ENCODE measurements around the gene RPTOR.

The RPTOR gene

DNA sequence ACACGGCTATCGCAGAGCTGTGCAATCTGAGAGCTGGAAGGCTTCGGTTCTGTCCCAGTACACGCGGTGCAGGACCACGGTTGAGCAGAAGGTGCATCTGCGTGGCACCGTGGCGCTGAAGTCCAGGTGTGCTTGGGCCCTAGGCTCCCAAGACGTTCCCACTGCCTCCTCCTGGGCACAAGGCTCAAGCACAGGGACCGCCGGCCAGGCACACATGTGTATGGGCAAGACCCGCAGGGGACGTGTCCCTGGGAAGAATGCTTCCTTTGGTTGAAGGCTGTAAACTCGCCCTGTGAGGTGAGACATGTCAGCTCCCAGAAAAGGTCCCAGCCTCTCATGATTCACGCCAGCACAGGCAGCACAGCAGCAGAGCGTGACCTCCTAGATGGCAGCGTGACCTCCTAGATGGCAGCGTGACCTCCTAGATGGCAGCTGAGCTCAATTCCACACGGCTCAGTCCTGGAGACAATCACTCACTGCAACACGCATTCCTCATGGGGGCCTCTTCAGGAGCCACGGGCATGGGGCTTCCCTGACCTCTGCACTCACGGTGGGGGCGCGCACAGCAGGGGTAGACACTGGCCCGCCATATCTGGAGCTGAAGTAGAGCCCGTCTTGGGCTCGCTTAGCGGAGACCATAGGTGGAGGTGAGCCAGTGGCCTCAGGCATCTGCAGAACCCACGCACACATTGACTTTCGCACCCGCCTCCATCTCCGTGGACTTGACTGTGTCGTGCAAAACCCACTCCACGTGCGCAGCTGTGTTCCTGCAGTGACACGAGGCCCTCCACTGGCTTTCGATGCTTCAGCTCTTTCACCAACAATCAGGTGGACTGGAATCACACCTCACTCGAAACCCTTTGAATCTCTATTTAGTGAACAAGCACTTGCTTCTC lies 362.0 kb downstream of the RPTOR start:
- H3K27me3 ChIP-seq (ENCODE audit: control insufficient read depth in 5 of 5, insufficient read depth in 4 of 5, low read length in 5 of 5): no peaks in the 10 kb centered on the region
- H3K9ac ChIP-seq (ENCODE audit: low read length in 5 of 5): no peak overlapping the region
- peaks cover 0 to 78% (median 45%) of the 10 kb centered on the region in 5 donors for H3K36me3 ChIP-seq (ENCODE audit: control insufficient read depth in 5 of 5, insufficient read depth in 5 of 5, low read length in 5 of 5)
- no peak overlapping the region for H3K4me3 ChIP-seq (ENCODE audit: low read depth in 1 of 5, low read length in 5 of 5)
- no peaks in the 10 kb centered on the region for H3K9me3 ChIP-seq (ENCODE audit: control insufficient read depth in 5 of 5, low read length in 5 of 5)
- H3K27ac ChIP-seq (ENCODE audit: low read depth, low read length): no peak overlapping the region
- peaks cover 0 to 6% (median 0%) of the 10 kb centered on the region in 5 donors for H3K4me1 ChIP-seq (ENCODE audit: control insufficient read depth in 5 of 5, insufficient read depth in 5 of 5, low read length in 5 of 5)

- Histone ChIP-seq H3K4me3 (ENCODE audit: low read depth in 1 of 5, low read length in 5 of 5) (no peak overlapping the region), H3K36me3 (ENCODE audit: control insufficient read depth in 5 of 5, insufficient read depth in 5 of 5, low read length in 5 of 5) (peaks cover 0 to 79% (median 46%) of the 10 kb centered on the region in 5 donors), H3K4me1 (ENCODE audit: control insufficient read depth in 5 of 5, insufficient read depth in 5 of 5, low read length in 5 of 5) (peaks cover 0 to 6% (median 0%) of the 10 kb centered on the region in 5 donors), H3K9ac (ENCODE audit: low read length in 5 of 5) (no peak overlapping the region), H3K9me3 (ENCODE audit: control insufficient read depth in 5 of 5, low read length in 5 of 5) (no peaks in the 10 kb centered on the region), H3K27me3 (ENCODE audit: control insufficient read depth in 5 of 5, insufficient read depth in 4 of 5, low read length in 5 of 5) (no peaks in the 10 kb centered on the region), H3K27ac (ENCODE audit: low read depth, low read length) (no peak overlapping the region)
Observed at GRCh38 chr17:80907281-80907680, 362.6 kb downstream of the RPTOR start.

- Histone ChIP-seq H3K4me1 (ENCODE audit: control insufficient read depth in 5 of 5, insufficient read depth in 5 of 5, low read length in 5 of 5) (no peaks in the 10 kb centered on the region), H3K4me3 (ENCODE audit: low read depth in 1 of 5, low read length in 5 of 5) (no peak overlapping the region), H3K9ac (ENCODE audit: low read length in 5 of 5) (no peak overlapping the region), H3K27me3 (ENCODE audit: control insufficient read depth in 5 of 5, insufficient read depth in 4 of 5, low read length in 5 of 5) (no peaks in the 10 kb centered on the region), H3K27ac (ENCODE audit: low read depth, low read length) (no peak overlapping the region), H3K36me3 (ENCODE audit: control insufficient read depth in 5 of 5, insufficient read depth in 5 of 5, low read length in 5 of 5) (peaks cover 0 to 82% (median 48%) of the 10 kb centered on the region in 5 donors), H3K9me3 (ENCODE audit: control insufficient read depth in 5 of 5, low read length in 5 of 5) (no peaks in the 10 kb centered on the region)
Observed at GRCh38 chr17:80908211-80908610, 363.6 kb downstream of the RPTOR start.

DNA sequence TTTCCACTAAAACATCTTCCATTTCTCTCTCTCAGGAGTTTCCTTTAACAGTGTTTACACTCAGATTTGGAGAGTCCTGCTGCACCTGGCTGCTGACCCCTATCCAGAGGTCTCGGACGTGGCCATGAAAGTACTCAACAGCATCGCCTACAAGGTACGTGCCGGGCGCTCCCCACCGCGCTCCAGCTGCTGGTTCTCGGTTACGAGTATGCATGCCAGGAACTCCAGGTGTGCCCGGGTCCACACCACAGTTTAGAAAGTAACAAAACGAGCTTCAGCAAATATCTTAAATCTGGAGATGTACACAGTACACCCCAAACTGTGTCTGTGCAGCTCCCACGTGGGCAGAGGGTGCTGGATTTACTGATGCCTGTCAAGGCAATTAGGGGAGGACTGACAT lies 364.1 kb downstream of the RPTOR start:
- Histone ChIP-seq H3K27me3 (ENCODE audit: control insufficient read depth in 5 of 5, insufficient read depth in 4 of 5, low read length in 5 of 5) (no peaks in the 10 kb centered on the region), H3K9ac (ENCODE audit: low read length in 5 of 5) (no peak overlapping the region), H3K4me1 (ENCODE audit: control insufficient read depth in 5 of 5, insufficient read depth in 5 of 5, low read length in 5 of 5) (no peaks in the 10 kb centered on the region), H3K9me3 (ENCODE audit: control insufficient read depth in 5 of 5, low read length in 5 of 5) (no peaks in the 10 kb centered on the region), H3K36me3 (ENCODE audit: control insufficient read depth in 5 of 5, insufficient read depth in 5 of 5, low read length in 5 of 5) (peaks cover 0 to 80% (median 48%) of the 10 kb centered on the region in 5 donors), H3K27ac (ENCODE audit: low read depth, low read length) (no peak overlapping the region), H3K4me3 (ENCODE audit: low read depth in 1 of 5, low read length in 5 of 5) (no peak overlapping the region)

DNA sequence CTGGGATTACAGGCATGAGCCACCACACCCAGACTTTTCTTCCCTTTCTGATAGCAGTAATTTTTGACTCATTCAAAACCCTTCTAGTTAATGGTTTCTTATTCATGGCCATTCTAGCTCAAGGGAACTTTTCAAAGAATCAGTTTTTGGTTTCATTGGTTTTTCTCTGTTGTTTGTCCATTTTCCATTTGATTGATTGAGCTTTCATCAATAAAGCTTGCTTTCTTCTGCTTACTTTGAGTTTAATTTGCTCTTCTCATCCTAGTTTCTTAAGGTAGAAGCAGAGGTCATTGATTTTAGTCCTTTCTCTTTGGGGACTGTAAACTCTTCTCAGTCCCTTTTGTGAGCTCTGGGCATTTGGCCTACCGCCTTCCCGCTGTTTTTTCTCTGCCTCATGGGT lies 365.0 kb downstream of the RPTOR start:
- no peaks in the 10 kb centered on the region for H3K27me3 ChIP-seq (ENCODE audit: control insufficient read depth in 5 of 5, insufficient read depth in 4 of 5, low read length in 5 of 5)
- no peak overlapping the region for H3K4me3 ChIP-seq (ENCODE audit: low read depth in 1 of 5, low read length in 5 of 5)
- H3K9me3 ChIP-seq (ENCODE audit: control insufficient read depth in 5 of 5, low read length in 5 of 5): no peaks in the 10 kb centered on the region
- H3K27ac ChIP-seq (ENCODE audit: low read depth, low read length): no peak overlapping the region
- H3K4me1 ChIP-seq (ENCODE audit: control insufficient read depth in 5 of 5, insufficient read depth in 5 of 5, low read length in 5 of 5): no peaks in the 10 kb centered on the region
- H3K9ac ChIP-seq (ENCODE audit: low read length in 5 of 5): no peak overlapping the region
- H3K36me3 ChIP-seq (ENCODE audit: control insufficient read depth in 5 of 5, insufficient read depth in 5 of 5, low read length in 5 of 5): peaks cover 0 to 83% (median 44%) of the 10 kb centered on the region in 5 donors

DNA sequence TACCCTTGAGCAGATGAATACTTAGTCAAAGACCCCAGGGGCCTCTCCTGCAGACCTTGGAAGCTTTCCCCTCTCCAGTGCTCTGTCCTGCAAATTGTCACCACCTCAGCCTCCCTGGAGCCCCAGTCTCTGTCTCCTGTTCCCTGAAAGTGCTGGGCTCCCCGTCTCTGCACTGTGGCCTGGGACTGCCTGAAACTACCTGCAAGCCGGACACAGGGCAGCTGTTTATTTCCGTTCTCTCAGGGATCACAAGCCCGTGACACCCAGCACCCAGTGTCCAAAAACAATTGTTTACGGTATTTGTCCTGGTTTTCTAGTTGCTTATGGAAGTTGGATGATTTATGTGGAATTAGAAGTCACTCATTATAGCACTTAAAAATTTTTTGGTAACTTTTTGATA lies 365.4 kb downstream of the RPTOR start:
- Histone ChIP-seq H3K9me3 (ENCODE audit: control insufficient read depth in 5 of 5, low read length in 5 of 5) (no peaks in the 10 kb centered on the region), H3K4me3 (ENCODE audit: low read depth in 1 of 5, low read length in 5 of 5) (no peak overlapping the region), H3K4me1 (ENCODE audit: control insufficient read depth in 5 of 5, insufficient read depth in 5 of 5, low read length in 5 of 5) (peaks cover 0 to 1% (median 0%) of the 10 kb centered on the region in 5 donors), H3K36me3 (ENCODE audit: control insufficient read depth in 5 of 5, insufficient read depth in 5 of 5, low read length in 5 of 5) (peaks cover 0 to 83% (median 42%) of the 10 kb centered on the region in 5 donors), H3K27me3 (ENCODE audit: control insufficient read depth in 5 of 5, insufficient read depth in 4 of 5, low read length in 5 of 5) (no peaks in the 10 kb centered on the region), H3K9ac (ENCODE audit: low read length in 5 of 5) (no peak overlapping the region), H3K27ac (ENCODE audit: low read depth, low read length) (no peak overlapping the region)

DNA sequence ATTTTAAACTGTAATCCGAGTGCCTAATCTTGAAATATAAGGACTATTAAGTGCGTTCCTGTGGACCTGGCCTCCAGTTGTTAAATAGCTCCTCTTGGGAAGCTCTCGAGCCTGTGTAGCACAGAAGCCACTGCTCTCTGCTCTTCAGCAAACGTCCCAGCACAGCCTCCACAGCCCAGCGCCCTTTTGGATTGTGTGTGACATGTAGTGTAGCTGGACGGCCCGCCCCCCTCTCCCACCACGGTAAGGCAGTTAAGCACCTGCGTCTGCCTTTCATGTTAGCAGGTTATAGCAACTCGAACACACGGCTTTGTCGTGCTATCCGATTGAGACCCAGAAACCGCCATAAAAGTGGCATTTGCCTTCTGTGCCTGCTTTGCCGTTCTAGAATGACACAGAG lies 367.8 kb downstream of the RPTOR start:
- Histone ChIP-seq H3K36me3 (ENCODE audit: control insufficient read depth in 5 of 5, insufficient read depth in 5 of 5, low read length in 5 of 5) (peaks cover 0 to 71% (median 38%) of the 10 kb centered on the region in 5 donors), H3K9ac (ENCODE audit: low read length in 5 of 5) (no peak overlapping the region), H3K27me3 (ENCODE audit: control insufficient read depth in 5 of 5, insufficient read depth in 4 of 5, low read length in 5 of 5) (no peaks in the 10 kb centered on the region), H3K4me3 (ENCODE audit: low read depth in 1 of 5, low read length in 5 of 5) (no peak overlapping the region), H3K9me3 (ENCODE audit: control insufficient read depth in 5 of 5, low read length in 5 of 5) (no peaks in the 10 kb centered on the region), H3K27ac (ENCODE audit: low read depth, low read length) (no peak overlapping the region), H3K4me1 (ENCODE audit: control insufficient read depth in 5 of 5, insufficient read depth in 5 of 5, low read length in 5 of 5) (peaks cover 0 to 4% (median 0%) of the 10 kb centered on the region in 5 donors)

- no peak overlapping the region for H3K9ac ChIP-seq (ENCODE audit: low read length in 5 of 5)
- H3K4me3 ChIP-seq (ENCODE audit: low read depth in 1 of 5, low read length in 5 of 5): no peak overlapping the region
- H3K36me3 ChIP-seq (ENCODE audit: control insufficient read depth in 5 of 5, insufficient read depth in 5 of 5, low read length in 5 of 5): peaks cover 0 to 71% (median 38%) of the 10 kb centered on the region in 5 donors
- no peak overlapping the region for H3K27ac ChIP-seq (ENCODE audit: low read depth, low read length)
- no peaks in the 10 kb centered on the region for H3K27me3 ChIP-seq (ENCODE audit: control insufficient read depth in 5 of 5, insufficient read depth in 4 of 5, low read length in 5 of 5)
- no peaks in the 10 kb centered on the region for H3K9me3 ChIP-seq (ENCODE audit: control insufficient read depth in 5 of 5, low read length in 5 of 5)
- peaks cover 0 to 13% (median 2%) of the 10 kb centered on the region in 5 donors for H3K4me1 ChIP-seq (ENCODE audit: control insufficient read depth in 5 of 5, insufficient read depth in 5 of 5, low read length in 5 of 5)
Observed at GRCh38 chr17:80913928-80914821, 369.5 kb downstream of the RPTOR start.

GRCh38 chr17:80916246-80916645 lies 371.6 kb downstream of the RPTOR start:
- Histone ChIP-seq H3K27ac (ENCODE audit: low read depth, low read length) (no peak overlapping the region), H3K27me3 (ENCODE audit: control insufficient read depth in 5 of 5, insufficient read depth in 4 of 5, low read length in 5 of 5) (no peaks in the 10 kb centered on the region), H3K4me3 (ENCODE audit: low read depth in 1 of 5, low read length in 5 of 5) (no peak overlapping the region), H3K9ac (ENCODE audit: low read length in 5 of 5) (no peak overlapping the region), H3K36me3 (ENCODE audit: control insufficient read depth in 5 of 5, insufficient read depth in 5 of 5, low read length in 5 of 5) (peaks cover 0 to 65% (median 36%) of the 10 kb centered on the region in 5 donors), H3K9me3 (ENCODE audit: control insufficient read depth in 5 of 5, low read length in 5 of 5) (no peaks in the 10 kb centered on the region), H3K4me1 (ENCODE audit: control insufficient read depth in 5 of 5, insufficient read depth in 5 of 5, low read length in 5 of 5) (peaks cover 0 to 20% (median 2%) of the 10 kb centered on the region in 5 donors)

Measured in subcutaneous abdominal adipose tissue (tissue), 5 donors.